GM12878 (cell line): Measurements from ENCODE around the gene PRM1. TPM values are rescaled to one million over a fixed set of nuclear protein-coding genes. Genes with fewer than 3 reads are reported as not detected.

Experiments
- BACH1 ChIP-seq: fragments of 450-650 bp; IDR thresholded peaks from 2 replicates; pipeline ENCODE4 v1.6.1; 2017; ENCODE audit warnings: mild to moderate bottlenecking, borderline replicate concordance
- BHLHE40 ChIP-seq, 2 experiments: fragments of 450-650 bp in 1 of 2; IDR thresholded peaks; 2 replicates each; pipeline ENCODE4 v1.6.1; 2011 to 2017; ENCODE audit warnings: low read depth in 2 of 2, borderline replicate concordance in 1 of 2, improper control_type of control experiment in 1 of 2, low read length in 1 of 2, mild to moderate bottlenecking in 1 of 2
- CHD1 ChIP-seq: IDR thresholded peaks from 2 replicates; pipeline ENCODE4 v1.6.1; 2012; ENCODE audit warnings: low read depth, low read length, improper control_type of control experiment
- CHD4 ChIP-seq: fragments of 200-600 bp; sonication (generic); IDR thresholded peaks from 2 replicates; pipeline ENCODE4 v1.6.1; 2016; ENCODE audit warnings: mild to moderate bottlenecking
- CREM ChIP-seq: IDR thresholded peaks from 2 replicates; pipeline ENCODE4 v1.6.1; 2014; ENCODE audit warnings: antibody characterized with exemption, low read depth
- EP300 ChIP-seq, 2 experiments: fragments of 150-350 bp in 1 of 2; IDR thresholded peaks; 2 replicates each; pipeline ENCODE4 v1.6.1; 2011 to 2012; ENCODE audit warnings: low read depth in 2 of 2, low read length in 2 of 2, borderline replicate concordance in 1 of 2, improper control_type of control experiment in 1 of 2, inconsistent platforms in 1 of 2; ENCODE audit not compliant: control insufficient read depth in 1 of 2
- ETV6 ChIP-seq, 2 experiments: fragments of 450-650 bp in 1 of 2; IDR thresholded peaks in 1 of 2; conservative IDR thresholded peaks in 1 of 2; 2 replicates each; pipeline ENCODE4 v1.6.1; 2014; ENCODE audit warnings: antibody characterized with exemption in 1 of 2, borderline replicate concordance in 1 of 2, low read depth in 1 of 2, mild to moderate bottlenecking in 1 of 2, moderate library complexity in 1 of 2
- GABPA ChIP-seq: IDR thresholded peaks from 2 replicates; pipeline ENCODE4 v1.6.1; 2014; ENCODE audit warnings: antibody characterized with exemption, low read depth, mild to moderate bottlenecking, inconsistent platforms
- HDAC2 ChIP-seq: fragments of 200-600 bp; sonication (generic); IDR thresholded peaks from 2 replicates; pipeline ENCODE4 v1.6.1; 2017
- KDM1A ChIP-seq: fragments of 200-600 bp; sonication (generic); IDR thresholded peaks from 2 replicates; pipeline ENCODE4 v1.6.1; 2016; ENCODE audit warnings: borderline replicate concordance
- NR2C2 ChIP-seq: IDR thresholded peaks from 2 replicates; pipeline ENCODE4 v1.6.1; 2011; ENCODE audit warnings: borderline replicate concordance, low read depth; ENCODE audit not compliant: control insufficient read depth, insufficient read length
- POLR2AphosphoS2 ChIP-seq: IDR thresholded peaks from 2 replicates; pipeline ENCODE4 v1.6.1; 2011; ENCODE audit warnings: low read depth, mild to moderate bottlenecking, low read length, improper control_type of control experiment, moderate library complexity
- RAD21 ChIP-seq: IDR thresholded peaks from 2 replicates; pipeline ENCODE4 v1.6.1; 2011; ENCODE audit warnings: mild to moderate bottlenecking, low read depth, low read length, moderate library complexity; ENCODE audit not compliant: insufficient read depth
- RELA ChIP-seq: fragments of 450-650 bp; IDR thresholded peaks from 2 replicates; pipeline ENCODE4 v1.8.0; 2014; ENCODE audit warnings: borderline replicate concordance; ENCODE audit not compliant: partially characterized antibody
- SREBF2 ChIP-seq: IDR thresholded peaks from 2 replicates; pipeline ENCODE4 v1.6.1; 2012; ENCODE audit warnings: mild to moderate bottlenecking, low read length
- TAF1 ChIP-seq: IDR thresholded peaks from 2 replicates; pipeline ENCODE4 v1.6.1; 2011; ENCODE audit warnings: mild to moderate bottlenecking, low read depth, low read length, borderline replicate concordance
- YY1 ChIP-seq: IDR thresholded peaks from 2 replicates; pipeline ENCODE4 v1.6.1; 2011; ENCODE audit warnings: low read depth, mild to moderate bottlenecking, low read length
- ZNF384 ChIP-seq: IDR thresholded peaks from 2 replicates; pipeline ENCODE4 v1.6.1; 2012; ENCODE audit warnings: low read depth, mild to moderate bottlenecking, low read length, improper control_type of control experiment, borderline replicate concordance
- polyA plus RNA-seq, 11 experiments: library from polyadenylated mRNA; depleted of rRNA in 4 of 11; unstranded in 6 of 11; stranded (reverse) in 5 of 11; fragments of >200 nt; fragmentation: Nextera tagmentation in 4 of 11; fragmentation: Illumina TruSeq in 1 of 11; extraction: Ambion mirVana in 4 of 11; extraction: Trizol in 1 of 11; gene quantifications; 1 replicate in 1 of 11; 2 replicates in 10 of 11; pipeline versions ENCODE4 v1.2.1 to v1.2.3, GENCODE V29; 2011 to 2016; ENCODE audit warnings: inconsistent platforms in 2 of 11, missing spikeins in 2 of 11, low read depth in 1 of 11
- total RNA-seq, 4 experiments: library from RNA; depleted of rRNA in 3 of 4; stranded (reverse); fragments of >200 nt in 3 of 4; fragmentation: Illumina TruSeq in 1 of 4; extraction: Trizol in 1 of 4; gene quantifications; 2 replicates each; pipeline versions ENCODE4 v1.2.1 to v1.2.3, GENCODE V29; 2013 to 2021
- TF ChIP-seq, protein P1 (sequence below): fragments of 450-650 bp; IDR thresholded peaks from 2 replicates; pipeline ENCODE4 v1.6.1; 2014; ENCODE audit warnings: mild to moderate bottlenecking
- TF ChIP-seq, protein P2 (sequence below): fragments of 450-650 bp; conservative IDR thresholded peaks from 2 replicates; pipeline ENCODE4 v1.6.1; 2017; ENCODE audit warnings: mild to moderate bottlenecking, moderate library complexity
- TF ChIP-seq, protein P3 (sequence below): IDR thresholded peaks from 2 replicates; pipeline ENCODE4 v1.6.1; 2012; ENCODE audit warnings: low read length, inconsistent platforms
- TF ChIP-seq, protein P4 (sequence below): IDR thresholded peaks from 2 replicates; pipeline ENCODE4 v1.6.1; 2012; ENCODE audit warnings: mild to moderate bottlenecking, low read depth, low read length

PRM1 gene
- total and polyA plus RNA-seq, 10 of the 15 experiments (the other 5 are each of a cell fraction or from before 2014, with no cell fraction given) = 0.20 TPM; not detected in 9

DNA sequence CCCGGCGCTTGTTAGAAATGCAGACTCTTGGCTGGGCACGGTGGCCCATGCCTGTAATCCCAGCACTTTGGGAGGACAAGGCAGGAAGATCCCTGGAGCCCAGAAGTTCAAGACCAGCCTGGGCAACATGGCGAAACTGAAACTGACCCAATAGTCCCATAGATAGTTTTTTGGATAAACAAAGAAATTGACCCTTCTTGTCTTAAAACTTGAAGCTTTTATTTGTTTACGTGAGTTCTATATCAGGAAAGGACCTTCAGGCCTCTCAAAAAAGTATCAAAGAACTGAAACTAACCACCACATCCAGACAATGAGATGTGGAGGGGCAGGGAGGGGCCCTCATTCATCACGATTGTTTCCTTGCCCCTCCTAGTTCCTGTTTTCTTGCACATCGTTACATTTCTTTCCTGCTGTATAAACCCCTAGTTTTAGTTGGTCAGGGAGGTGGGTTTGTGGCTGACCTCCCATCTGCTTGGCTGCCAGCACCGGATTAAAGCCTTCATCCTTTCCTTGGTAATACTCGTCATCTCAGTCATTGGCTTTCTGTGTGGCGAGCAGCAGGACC lies 29.9 kb upstream of the PRM1 start (continued):
- TF ChIP-seq, protein P1, sequence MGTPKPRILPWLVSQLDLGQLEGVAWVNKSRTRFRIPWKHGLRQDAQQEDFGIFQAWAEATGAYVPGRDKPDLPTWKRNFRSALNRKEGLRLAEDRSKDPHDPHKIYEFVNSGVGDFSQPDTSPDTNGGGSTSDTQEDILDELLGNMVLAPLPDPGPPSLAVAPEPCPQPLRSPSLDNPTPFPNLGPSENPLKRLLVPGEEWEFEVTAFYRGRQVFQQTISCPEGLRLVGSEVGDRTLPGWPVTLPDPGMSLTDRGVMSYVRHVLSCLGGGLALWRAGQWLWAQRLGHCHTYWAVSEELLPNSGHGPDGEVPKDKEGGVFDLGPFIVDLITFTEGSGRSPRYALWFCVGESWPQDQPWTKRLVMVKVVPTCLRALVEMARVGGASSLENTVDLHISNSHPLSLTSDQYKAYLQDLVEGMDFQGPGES = no peak
- TF ChIP-seq YY1 (0 out of 2 replicates have a peak, but pooled peaks have one; percentile 19), CHD1 (no peak), CHD4 (no peak), RAD21 (no peak), EP300 (IDR thresholded peaks at IDR 0.05; ENCODE audit: borderline replicate concordance in 1 of 2, control insufficient read depth in 1 of 2, low read depth in 2 of 2, low read length in 2 of 2) (peak; percentile 90 to 94), KDM1A (no peak), SREBF2 (no peak), BHLHE40 (IDR thresholded peaks at IDR 0.05; ENCODE audit: borderline replicate concordance in 1 of 2, low read depth in 2 of 2, low read length in 1 of 2) (peak; percentile 79 to 80), GABPA (no peak), ETV6 (conservative IDR thresholded peaks at IDR 0.05 in 1 of 2, IDR thresholded peaks at IDR 0.05 in 1 of 2; ENCODE audit: borderline replicate concordance in 1 of 2, low read depth in 1 of 2) (peak in 1 of 2 experiments; percentile 84; a peak in 2 of 4 replicates), POLR2AphosphoS2 (no peak), NR2C2 (no peak), BACH1 (peak; percentile 61; the same call in 1 of the 2 replicates), RELA (no peak), ZNF384 (peak; percentile 51), HDAC2 (no peak), CREM (peak; percentile 82; the same call in 1 of the 2 replicates), TAF1 (no peak)
- TF ChIP-seq, protein P2, sequence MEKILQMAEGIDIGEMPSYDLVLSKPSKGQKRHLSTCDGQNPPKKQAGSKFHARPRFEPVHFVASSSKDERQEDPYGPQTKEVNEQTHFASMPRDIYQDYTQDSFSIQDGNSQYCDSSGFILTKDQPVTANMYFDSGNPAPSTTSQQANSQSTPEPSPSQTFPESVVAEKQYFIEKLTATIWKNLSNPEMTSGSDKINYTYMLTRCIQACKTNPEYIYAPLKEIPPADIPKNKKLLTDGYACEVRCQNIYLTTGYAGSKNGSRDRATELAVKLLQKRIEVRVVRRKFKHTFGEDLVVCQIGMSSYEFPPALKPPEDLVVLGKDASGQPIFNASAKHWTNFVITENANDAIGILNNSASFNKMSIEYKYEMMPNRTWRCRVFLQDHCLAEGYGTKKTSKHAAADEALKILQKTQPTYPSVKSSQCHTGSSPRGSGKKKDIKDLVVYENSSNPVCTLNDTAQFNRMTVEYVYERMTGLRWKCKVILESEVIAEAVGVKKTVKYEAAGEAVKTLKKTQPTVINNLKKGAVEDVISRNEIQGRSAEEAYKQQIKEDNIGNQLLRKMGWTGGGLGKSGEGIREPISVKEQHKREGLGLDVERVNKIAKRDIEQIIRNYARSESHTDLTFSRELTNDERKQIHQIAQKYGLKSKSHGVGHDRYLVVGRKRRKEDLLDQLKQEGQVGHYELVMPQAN = peak; percentile 64; the same call in 1 of the 2 replicates
- TF ChIP-seq, protein P3, sequence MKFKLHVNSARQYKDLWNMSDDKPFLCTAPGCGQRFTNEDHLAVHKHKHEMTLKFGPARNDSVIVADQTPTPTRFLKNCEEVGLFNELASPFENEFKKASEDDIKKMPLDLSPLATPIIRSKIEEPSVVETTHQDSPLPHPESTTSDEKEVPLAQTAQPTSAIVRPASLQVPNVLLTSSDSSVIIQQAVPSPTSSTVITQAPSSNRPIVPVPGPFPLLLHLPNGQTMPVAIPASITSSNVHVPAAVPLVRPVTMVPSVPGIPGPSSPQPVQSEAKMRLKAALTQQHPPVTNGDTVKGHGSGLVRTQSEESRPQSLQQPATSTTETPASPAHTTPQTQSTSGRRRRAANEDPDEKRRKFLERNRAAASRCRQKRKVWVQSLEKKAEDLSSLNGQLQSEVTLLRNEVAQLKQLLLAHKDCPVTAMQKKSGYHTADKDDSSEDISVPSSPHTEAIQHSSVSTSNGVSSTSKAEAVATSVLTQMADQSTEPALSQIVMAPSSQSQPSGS = peak; percentile 61; the same call in 1 of the 2 replicates
- TF ChIP-seq, protein P4, sequence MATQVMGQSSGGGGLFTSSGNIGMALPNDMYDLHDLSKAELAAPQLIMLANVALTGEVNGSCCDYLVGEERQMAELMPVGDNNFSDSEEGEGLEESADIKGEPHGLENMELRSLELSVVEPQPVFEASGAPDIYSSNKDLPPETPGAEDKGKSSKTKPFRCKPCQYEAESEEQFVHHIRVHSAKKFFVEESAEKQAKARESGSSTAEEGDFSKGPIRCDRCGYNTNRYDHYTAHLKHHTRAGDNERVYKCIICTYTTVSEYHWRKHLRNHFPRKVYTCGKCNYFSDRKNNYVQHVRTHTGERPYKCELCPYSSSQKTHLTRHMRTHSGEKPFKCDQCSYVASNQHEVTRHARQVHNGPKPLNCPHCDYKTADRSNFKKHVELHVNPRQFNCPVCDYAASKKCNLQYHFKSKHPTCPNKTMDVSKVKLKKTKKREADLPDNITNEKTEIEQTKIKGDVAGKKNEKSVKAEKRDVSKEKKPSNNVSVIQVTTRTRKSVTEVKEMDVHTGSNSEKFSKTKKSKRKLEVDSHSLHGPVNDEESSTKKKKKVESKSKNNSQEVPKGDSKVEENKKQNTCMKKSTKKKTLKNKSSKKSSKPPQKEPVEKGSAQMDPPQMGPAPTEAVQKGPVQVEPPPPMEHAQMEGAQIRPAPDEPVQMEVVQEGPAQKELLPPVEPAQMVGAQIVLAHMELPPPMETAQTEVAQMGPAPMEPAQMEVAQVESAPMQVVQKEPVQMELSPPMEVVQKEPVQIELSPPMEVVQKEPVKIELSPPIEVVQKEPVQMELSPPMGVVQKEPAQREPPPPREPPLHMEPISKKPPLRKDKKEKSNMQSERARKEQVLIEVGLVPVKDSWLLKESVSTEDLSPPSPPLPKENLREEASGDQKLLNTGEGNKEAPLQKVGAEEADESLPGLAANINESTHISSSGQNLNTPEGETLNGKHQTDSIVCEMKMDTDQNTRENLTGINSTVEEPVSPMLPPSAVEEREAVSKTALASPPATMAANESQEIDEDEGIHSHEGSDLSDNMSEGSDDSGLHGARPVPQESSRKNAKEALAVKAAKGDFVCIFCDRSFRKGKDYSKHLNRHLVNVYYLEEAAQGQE = no peak
